Fibroblast of the aortic adventitia (primary cell): ENCODE data around the gene ZDHHC11. TPM values are rescaled to one million over a fixed set of nuclear protein-coding genes. Genes with fewer than 3 reads are reported as not detected.

Experiments used
- DNase-seq: peaks from one replicate; pipeline ENCODE4 v3.0.0-alpha.2; 2010; ENCODE audit warnings: low read depth
- H3K4me3 ChIP-seq: 2 replicates; pipeline ENCODE4 v1.5.1; 2011; ENCODE audit warnings: low read depth, mild to moderate bottlenecking, control low read depth, low read length, moderate library complexity
- total RNA-seq: library from RNA; depleted of rRNA; stranded (reverse); fragments of >200 nt; gene quantifications from 2 replicates; pipeline ENCODE4 v1.2.3, GENCODE V29; 2012; ENCODE audit warnings: low replicate concordance
- TF ChIP-seq, protein P1 (sequence below): IDR thresholded peaks from 2 replicates; pipeline ENCODE4 v1.5.1; 2011; ENCODE audit warnings: mild to moderate bottlenecking, low read length, control low read depth, inconsistent platforms; ENCODE audit not compliant: insufficient read depth

The ZDHHC11 gene
- total RNA-seq, 1 donor, result 0.36 TPM

DNA sequence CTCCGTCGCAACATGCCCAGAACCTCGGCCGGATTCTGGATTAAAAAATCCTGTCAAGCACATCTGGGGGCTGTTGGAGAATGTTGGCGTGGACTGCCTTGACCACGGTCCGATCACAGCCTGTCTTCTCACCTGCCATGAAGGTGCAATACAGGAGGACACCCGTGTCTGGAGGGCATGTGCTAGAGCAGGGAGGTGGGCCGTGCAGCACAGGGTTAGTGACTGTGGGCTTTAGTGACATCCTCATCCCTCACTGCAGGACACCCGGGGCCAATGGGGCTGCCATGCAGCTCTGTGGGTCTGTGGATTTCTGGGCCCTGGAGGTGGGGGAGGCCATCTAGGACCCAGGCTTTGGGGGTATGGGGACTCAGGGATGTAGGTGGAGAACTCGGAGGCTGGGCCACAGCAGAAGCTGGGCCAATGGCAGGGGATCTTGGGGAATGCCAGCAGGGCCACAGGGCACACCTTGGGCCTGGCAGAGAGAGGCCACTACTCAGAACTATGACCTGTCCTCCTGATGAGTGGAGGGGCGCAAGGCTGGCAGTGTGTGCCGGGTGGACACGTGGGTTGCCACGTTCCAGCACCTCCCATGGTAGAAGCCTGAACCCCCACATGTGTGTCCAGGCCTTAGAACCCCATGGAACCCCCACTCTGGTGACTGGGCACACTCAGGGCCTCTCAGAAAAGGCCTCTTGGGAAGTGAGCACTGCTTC is 89.6 kb downstream of the ZDHHC11 start:
- no peak for DNase-seq
- TF ChIP-seq, protein P1, sequence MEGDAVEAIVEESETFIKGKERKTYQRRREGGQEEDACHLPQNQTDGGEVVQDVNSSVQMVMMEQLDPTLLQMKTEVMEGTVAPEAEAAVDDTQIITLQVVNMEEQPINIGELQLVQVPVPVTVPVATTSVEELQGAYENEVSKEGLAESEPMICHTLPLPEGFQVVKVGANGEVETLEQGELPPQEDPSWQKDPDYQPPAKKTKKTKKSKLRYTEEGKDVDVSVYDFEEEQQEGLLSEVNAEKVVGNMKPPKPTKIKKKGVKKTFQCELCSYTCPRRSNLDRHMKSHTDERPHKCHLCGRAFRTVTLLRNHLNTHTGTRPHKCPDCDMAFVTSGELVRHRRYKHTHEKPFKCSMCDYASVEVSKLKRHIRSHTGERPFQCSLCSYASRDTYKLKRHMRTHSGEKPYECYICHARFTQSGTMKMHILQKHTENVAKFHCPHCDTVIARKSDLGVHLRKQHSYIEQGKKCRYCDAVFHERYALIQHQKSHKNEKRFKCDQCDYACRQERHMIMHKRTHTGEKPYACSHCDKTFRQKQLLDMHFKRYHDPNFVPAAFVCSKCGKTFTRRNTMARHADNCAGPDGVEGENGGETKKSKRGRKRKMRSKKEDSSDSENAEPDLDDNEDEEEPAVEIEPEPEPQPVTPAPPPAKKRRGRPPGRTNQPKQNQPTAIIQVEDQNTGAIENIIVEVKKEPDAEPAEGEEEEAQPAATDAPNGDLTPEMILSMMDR, result no peak
- no peak overlapping the region for H3K4me3 ChIP-seq

DNA sequence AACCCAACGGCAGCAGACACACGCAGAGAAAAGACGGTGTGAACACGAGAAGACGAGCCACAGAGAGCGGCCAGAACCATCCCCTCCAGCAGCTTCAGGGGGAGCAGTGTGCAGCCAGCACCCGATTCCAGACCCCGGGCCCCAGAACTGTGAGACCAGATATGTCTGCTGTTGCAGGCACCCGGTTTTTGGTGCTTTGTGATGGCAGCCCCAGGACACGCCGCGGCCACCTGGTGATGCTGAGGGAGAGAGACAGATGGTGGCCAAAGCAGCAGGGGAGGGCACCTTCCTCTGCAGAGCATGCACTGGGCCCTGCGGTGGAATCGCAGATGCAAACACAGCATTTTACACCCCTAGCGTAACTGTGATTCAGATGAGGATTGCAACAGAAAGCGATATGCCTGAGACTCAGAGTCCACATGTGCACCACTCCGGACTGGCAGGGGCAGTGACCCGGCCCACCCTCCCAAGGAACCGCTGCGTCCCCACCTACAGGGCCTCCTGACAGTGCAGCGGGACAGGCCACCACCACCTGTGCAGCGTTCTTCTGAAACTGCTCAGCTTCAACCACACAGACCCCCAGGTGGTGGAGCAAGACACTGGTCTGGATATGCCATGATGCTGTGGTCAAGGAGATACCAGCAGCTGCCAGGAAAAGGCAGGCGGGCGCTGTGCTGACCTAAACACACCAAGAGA is 90.3 kb downstream of the ZDHHC11 start:
- DNase-seq, result no peak
- TF ChIP-seq, protein P1, result no peak
- no peak overlapping the region for H3K4me3 ChIP-seq

DNA sequence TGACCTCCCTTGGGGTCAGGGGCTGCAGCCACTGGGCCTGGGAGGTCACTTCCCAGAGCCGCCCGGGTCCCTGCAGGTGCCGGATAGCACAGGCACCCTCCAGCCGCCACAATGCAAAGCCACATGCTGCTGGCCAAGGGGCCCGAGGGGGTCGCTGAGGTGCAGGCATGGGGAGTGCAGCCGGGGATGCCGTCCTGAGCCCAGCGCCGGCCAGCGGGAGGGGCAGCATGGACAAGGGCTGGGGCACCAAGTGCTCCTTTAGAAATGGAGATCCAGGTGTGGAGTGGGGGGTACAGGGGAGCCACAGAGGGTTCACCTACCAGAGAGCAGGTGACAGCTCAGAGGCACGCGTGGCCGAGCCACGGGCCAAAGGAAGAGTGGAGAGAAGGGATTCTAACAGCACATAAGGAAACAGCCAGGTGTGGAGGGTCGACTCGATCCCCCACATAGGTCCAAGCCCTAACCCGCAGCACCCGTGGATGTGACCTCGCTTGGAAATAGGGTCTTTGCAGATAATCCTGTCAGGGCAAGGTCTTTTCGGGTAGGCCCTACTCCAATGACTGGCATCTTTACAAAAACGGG is 90.9 kb downstream of the ZDHHC11 start:
- no peak for DNase-seq
- TF ChIP-seq, protein P1, result no peak
- no peak overlapping the region for H3K4me3 ChIP-seq

DNA sequence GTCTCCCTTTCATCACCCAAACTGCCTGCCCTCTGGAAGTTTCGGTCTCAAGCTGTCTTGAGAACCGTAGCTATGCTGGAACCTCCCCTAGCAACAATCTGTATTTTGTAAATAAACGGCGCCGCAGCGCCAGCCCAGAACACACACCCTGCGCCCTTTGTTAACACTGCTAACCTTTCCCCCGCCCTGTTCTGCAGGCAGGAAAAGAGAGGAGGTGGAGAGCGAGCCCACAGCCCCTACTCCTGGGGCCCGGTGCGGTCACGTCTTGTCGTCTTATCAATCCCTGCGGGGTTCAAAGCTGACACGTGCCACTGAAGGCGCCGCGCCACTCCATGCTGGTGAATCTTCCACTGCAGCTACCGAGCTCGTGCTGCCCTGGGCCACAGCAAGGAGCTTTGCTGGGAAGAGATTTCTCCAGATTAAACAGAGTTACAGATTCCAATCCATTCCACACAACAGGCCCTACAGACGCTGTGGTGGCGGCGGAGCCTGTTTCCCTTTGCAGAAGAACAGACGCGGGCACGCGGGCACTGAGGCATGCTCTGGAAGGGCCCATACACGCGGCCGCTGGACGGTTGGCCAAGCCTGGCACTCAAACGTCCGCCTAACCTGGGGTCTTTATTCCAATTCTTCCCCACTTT is 91.6 kb downstream of the ZDHHC11 start:
- DNase-seq, result peak; percentile 13
- H3K4me3 ChIP-seq, result no peak overlapping the region
- TF ChIP-seq, protein P1, result no peak

DNA sequence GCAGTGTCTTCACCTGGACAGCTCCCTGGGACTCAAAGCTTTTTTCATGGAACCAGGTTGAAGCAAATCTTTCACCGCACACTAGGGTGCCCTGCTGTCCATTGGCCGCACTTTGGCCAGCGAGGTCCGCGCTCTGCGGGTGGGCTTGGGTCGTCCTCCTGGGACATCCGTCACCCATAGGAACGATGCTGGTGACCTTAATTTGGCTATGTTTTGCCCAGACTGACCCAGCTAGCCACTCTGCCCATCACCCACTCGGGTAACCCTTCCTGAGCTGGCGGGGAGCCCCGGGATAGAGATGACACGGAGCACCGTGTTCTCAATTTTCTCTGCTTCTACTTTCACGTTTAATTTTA is 92.1 kb downstream of the ZDHHC11 start:
- DNase-seq, result no peak
- TF ChIP-seq, protein P1, result no peak

DNA sequence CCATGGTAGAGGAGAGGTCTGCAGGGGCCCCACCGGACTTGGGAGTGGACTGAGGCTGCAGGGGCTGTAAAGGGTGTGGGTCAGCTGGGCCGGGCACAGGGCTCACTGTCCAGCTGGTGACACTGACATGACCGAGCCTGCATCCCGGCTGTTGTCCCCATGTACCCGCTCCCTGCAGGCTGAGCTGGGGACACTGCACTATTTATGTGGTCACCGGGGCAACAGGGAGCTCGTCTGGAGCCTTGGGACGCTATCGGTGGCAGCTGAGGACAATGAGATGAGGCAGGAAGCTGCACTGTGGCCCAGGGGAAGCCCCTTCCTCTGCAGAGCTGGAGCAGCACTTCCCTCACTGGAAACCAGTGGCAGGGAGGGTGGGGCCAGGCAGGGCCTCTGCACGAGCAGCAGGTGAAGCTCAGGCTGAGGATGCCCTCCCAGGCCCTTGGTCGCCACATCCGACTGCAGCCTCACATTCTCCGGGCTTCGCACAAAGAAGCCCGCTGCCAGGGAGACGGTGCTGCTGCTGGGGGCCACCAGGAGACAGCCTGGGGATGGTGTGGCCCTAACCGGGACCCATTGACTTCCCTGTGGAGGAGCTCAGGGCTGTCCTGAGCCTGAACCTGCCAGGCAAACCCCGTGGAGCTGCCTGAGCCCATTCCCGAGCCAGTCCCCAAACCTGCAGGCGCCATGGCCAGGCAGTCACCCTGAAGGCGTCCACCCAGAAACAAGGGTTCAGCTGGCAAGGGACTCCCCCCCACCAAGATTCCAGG is 92.7 kb downstream of the ZDHHC11 start:
- DNase-seq, result no peak
- TF ChIP-seq, protein P1, result no peak

More for the DNA sequence above, 92.1 kb downstream of the ZDHHC11 start:
- H3K4me3 ChIP-seq, result no peak overlapping the region

More for the DNA sequence above, 92.7 kb downstream of the ZDHHC11 start:
- no peak overlapping the region for H3K4me3 ChIP-seq
